OCI-LY7 (cell line): ENCODE data around the gene AFG3L2. TPM values are rescaled to one million over a fixed set of nuclear protein-coding genes. Genes with fewer than 3 reads are reported as not detected.
A peak's percentile ranks its signal among the peaks of the same experiment; 100 is the strongest.

Experiments used
- BruUV-seq: library from RNA; stranded (reverse); fragments of 400-500 nt; replicated peaks from 2 replicates; lab custom pipeline; 2021; lab: Mats Ljungman, UMichigan
- CTCF ChIA-PET: fragments of 300-600 bp; sonication (Branson Sonifier 250); formaldehyde crosslinking; loops from one replicate; lab custom pipeline; 2022; ENCODE audit warnings: antibody characterized with exemption; ENCODE audit not compliant: unreplicated experiment; lab: Charles Lee
- POLR2A ChIA-PET: fragments of 300-600 bp; sonication (Branson Sonifier 250); formaldehyde crosslinking; loops from one replicate; lab custom pipeline; 2022; ENCODE audit warnings: antibody characterized with exemption; lab: Charles Lee
- DNase-seq: peaks from one replicate; pipeline ENCODE4 v3.0.0-alpha.2; 2015; ENCODE audit warnings: low spot score
- H2AFZ ChIP-seq: fragments of 200-600 bp; sonication (generic), shearing (Covaris generic); 2 replicates; pipeline ENCODE4 v1.6.1; 2014; ENCODE audit warnings: mild to moderate bottlenecking, antibody characterized with exemption, low read length, moderate library complexity
- H3K27ac ChIP-seq: fragments of 200-600 bp; sonication (generic); 2 replicates; pipeline ENCODE4 v1.5.1; 2014; ENCODE audit warnings: mixed run types, low read depth, mild to moderate bottlenecking, moderate library complexity, low read length, inconsistent platforms; ENCODE audit not compliant: poor library complexity, severe bottlenecking
- H3K36me3 ChIP-seq: fragments of 200-600 bp; sonication (generic); 2 replicates; pipeline ENCODE4 v1.6.1; 2014; ENCODE audit warnings: mild to moderate bottlenecking, antibody characterized with exemption, low read length, moderate library complexity, mixed read lengths; ENCODE audit not compliant: insufficient read depth
- H3K4me1 ChIP-seq: fragments of 200-600 bp; sonication (generic); 2 replicates; pipeline ENCODE4 v1.5.1; 2014; ENCODE audit warnings: mild to moderate bottlenecking, low read length; ENCODE audit not compliant: insufficient read depth, poor library complexity, severe bottlenecking
- H3K4me2 ChIP-seq: fragments of 200-600 bp; sonication (generic); 2 replicates; pipeline ENCODE4 v1.6.1; 2014; ENCODE audit warnings: mild to moderate bottlenecking, low read length
- H3K4me3 ChIP-seq: fragments of 200-600 bp; sonication (generic); 2 replicates; pipeline ENCODE4 v1.5.1; 2014; ENCODE audit warnings: mild to moderate bottlenecking, low read depth, low read length; ENCODE audit not compliant: poor library complexity, severe bottlenecking
- H3K79me2 ChIP-seq: fragments of 200-600 bp; sonication (generic); 2 replicates; pipeline ENCODE4 v1.6.1; 2016; ENCODE audit warnings: low read depth, mild to moderate bottlenecking, low read length, moderate library complexity, mixed read lengths; ENCODE audit not compliant: insufficient read depth
- H3K9me2 ChIP-seq: fragments of 200-600 bp; sonication (generic); 2 replicates; pipeline ENCODE4 v1.6.1; 2016; ENCODE audit warnings: mild to moderate bottlenecking, low read length, mixed read lengths; ENCODE audit not compliant: insufficient read depth
- H3K9me3 ChIP-seq: fragments of 200-600 bp; sonication (generic); 2 replicates; pipeline ENCODE4 v1.6.1; 2014; ENCODE audit warnings: mild to moderate bottlenecking, mixed run types, low read length, mixed read lengths
- H4K20me1 ChIP-seq: fragments of 200-600 bp; sonication (generic); 2 replicates; pipeline ENCODE4 v1.6.1; 2014; ENCODE audit warnings: mild to moderate bottlenecking, antibody characterized with exemption, low read length, moderate library complexity, mixed read lengths; ENCODE audit not compliant: insufficient read depth
- CTCF ChIP-seq: fragments of 200-600 bp; sonication (generic); conservative IDR thresholded peaks from 2 replicates; pipeline ENCODE4 v1.5.1; 2014; ENCODE audit warnings: mild to moderate bottlenecking, antibody characterized with exemption, low read length, moderate library complexity, mixed read lengths
- EZH2phosphoT487 ChIP-seq: fragments of 200-600 bp; sonication (generic); IDR thresholded peaks from 2 replicates; pipeline ENCODE4 v1.6.1; 2018; ENCODE audit warnings: low read depth, borderline replicate concordance, mild to moderate bottlenecking, mixed run types, antibody characterized with exemption, low read length, moderate library complexity, mixed read lengths
- intact Hi-C: fragments of 100-400 bp; cut with micrococcal nuclease; formaldehyde crosslinking; loops from one replicate; pipeline ENCODE4 v1.10.0; 2022; ENCODE audit not compliant: unreplicated experiment
- total RNA-seq, 2 experiments: library from RNA; depleted of rRNA in 1 of 2; stranded (reverse); fragments of >200 nt in 1 of 2; shearing (Covaris generic) in 1 of 2; gene quantifications; 2 replicates each; pipeline ENCODE4 v1.2.3, GENCODE V29; 2014 to 2022

Gene AFG3L2
- total RNA-seq, 2 experiments from 2014 or later = 44.8 to 72.7 TPM

- no peak overlapping the region for H3K27ac ChIP-seq
- ChIA-PET POLR2A (interaction anchor here (0.6 to 1.2 kb wide), 2 partner anchors 241 to 271 kb away, joined by 4 read pairs; no protein-coding TSS in a partner anchor), CTCF (no interaction called here)
- H3K4me2 ChIP-seq = no peak overlapping the region
- H3K9me3 ChIP-seq = no peaks in the 10 kb centered on the region
- H3K4me3 ChIP-seq = no peak overlapping the region
- H3K4me1 ChIP-seq = no peaks in the 10 kb centered on the region
- no peaks in the 10 kb centered on the region for H3K9me2 ChIP-seq
- intact Hi-C loops = loop anchor here (10.0 kb wide), 1 partner anchor 327 kb away; no protein-coding TSS in a partner anchor
- DNase-seq = no peak
- no TSS peak for BruUV-seq
- no peak for TF ChIP-seq EZH2phosphoT487
- no peak for TF ChIP-seq CTCF
- no peaks in the 10 kb centered on the region for H3K79me2 ChIP-seq
- H2AFZ ChIP-seq = no peak overlapping the region
- no peaks in the 10 kb centered on the region for H3K36me3 ChIP-seq
- no peaks in the 10 kb centered on the region for H4K20me1 ChIP-seq
These were observed 20.8 kb upstream of the AFG3L2 start for GRCh38 chr18:12397793-12398192.

GRCh38 chr18:12397254-12397653 lies 20.2 kb upstream of the AFG3L2 start:
- H3K4me3 ChIP-seq = no peak overlapping the region
- intact Hi-C loops = loop anchor here (10.0 kb wide), 1 partner anchor 328 kb away; no protein-coding TSS in a partner anchor
- H4K20me1 ChIP-seq = no peaks in the 10 kb centered on the region
- no peaks in the 10 kb centered on the region for H3K79me2 ChIP-seq
- H3K27ac ChIP-seq = no peak overlapping the region
- H3K4me1 ChIP-seq = no peaks in the 10 kb centered on the region
- no peak for DNase-seq
- no peak overlapping the region for H2AFZ ChIP-seq
- no TSS peak for BruUV-seq
- ChIA-PET CTCF (no interaction called here), POLR2A (interaction anchor here (1.2 kb wide), 1 partner anchor 241 kb away, joined by 4 read pairs; no protein-coding TSS in a partner anchor)
- TF ChIP-seq CTCF (no peak), EZH2phosphoT487 (no peak)
- H3K36me3 ChIP-seq = no peaks in the 10 kb centered on the region
- no peak overlapping the region for H3K4me2 ChIP-seq
- H3K9me2 ChIP-seq = no peaks in the 10 kb centered on the region
- H3K9me3 ChIP-seq = no peaks in the 10 kb centered on the region

- ChIA-PET POLR2A (interaction anchor here (0.8 to 1.3 kb wide), 3 partner anchors 10 to 23 kb away, joined by 3 to 5 read pairs (median 5); partner anchors contain the start of gene PRELID3A), CTCF (no interaction called here)
- TF ChIP-seq CTCF = peak; percentile 75
- no peak for TF ChIP-seq EZH2phosphoT487
- Histone ChIP-seq H4K20me1 (no peaks in the 10 kb centered on the region), H2AFZ (no peak overlapping the region), H3K9me2 (no peaks in the 10 kb centered on the region), H3K4me1 (no peaks in the 10 kb centered on the region), H3K27ac (no peak overlapping the region), H3K79me2 (no peaks in the 10 kb centered on the region), H3K9me3 (no peaks in the 10 kb centered on the region), H3K4me2 (no peak overlapping the region), H3K4me3 (no peak overlapping the region), H3K36me3 (no peaks in the 10 kb centered on the region)
- no TSS peak for BruUV-seq
- intact Hi-C loops = loop anchor here (5.0 to 10.0 kb wide), 3 partner anchors 138 to 543 kb away; no protein-coding TSS in a partner anchor
- peak; percentile 39 for DNase-seq
These were observed 17.4 kb upstream of the AFG3L2 start for GRCh38 chr18:12394428-12394827.
